NCI-H1436 treated with DMSO at 0.1 percent for 48 hours (cell line): Measurements from ENCODE around the gene FZD1.
A peak's percentile ranks its signal among the peaks of the same experiment; 100 is the strongest.

Experiments
- DNase-seq: peaks from one replicate; lab custom pipeline; 2025; lab: John Stamatoyannopoulos, UW

FZD1 gene

DNA sequence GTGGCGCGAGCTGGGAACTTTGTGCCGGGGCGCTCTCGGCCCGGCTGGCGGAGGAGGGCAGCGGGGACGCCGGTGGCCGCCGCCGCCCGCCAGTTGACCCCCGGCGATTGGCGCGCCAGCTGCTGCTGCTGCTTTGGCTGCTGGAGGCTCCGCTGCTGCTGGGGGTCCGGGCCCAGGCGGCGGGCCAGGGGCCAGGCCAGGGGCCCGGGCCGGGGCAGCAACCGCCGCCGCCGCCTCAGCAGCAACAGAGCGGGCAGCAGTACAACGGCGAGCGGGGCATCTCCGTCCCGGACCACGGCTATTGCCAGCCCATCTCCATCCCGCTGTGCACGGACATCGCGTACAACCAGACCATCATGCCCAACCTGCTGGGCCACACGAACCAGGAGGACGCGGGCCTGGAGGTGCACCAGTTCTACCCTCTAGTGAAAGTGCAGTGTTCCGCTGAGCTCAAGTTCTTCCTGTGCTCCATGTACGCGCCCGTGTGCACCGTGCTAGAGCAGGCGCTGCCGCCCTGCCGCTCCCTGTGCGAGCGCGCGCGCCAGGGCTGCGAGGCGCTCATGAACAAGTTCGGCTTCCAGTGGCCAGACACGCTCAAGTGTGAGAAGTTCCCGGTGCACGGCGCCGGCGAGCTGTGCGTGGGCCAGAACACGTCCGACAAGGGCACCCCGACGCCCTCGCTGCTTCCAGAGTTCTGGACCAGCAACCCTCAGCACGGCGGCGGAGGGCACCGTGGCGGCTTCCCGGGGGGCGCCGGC is 870 bp downstream of the FZD1 start:
- DNase-seq: no peak

DNA sequence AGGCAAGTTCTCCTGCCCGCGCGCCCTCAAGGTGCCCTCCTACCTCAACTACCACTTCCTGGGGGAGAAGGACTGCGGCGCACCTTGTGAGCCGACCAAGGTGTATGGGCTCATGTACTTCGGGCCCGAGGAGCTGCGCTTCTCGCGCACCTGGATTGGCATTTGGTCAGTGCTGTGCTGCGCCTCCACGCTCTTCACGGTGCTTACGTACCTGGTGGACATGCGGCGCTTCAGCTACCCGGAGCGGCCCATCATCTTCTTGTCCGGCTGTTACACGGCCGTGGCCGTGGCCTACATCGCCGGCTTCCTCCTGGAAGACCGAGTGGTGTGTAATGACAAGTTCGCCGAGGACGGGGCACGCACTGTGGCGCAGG is 1.4 kb downstream of the FZD1 start:
- no peak for DNase-seq

DNA sequence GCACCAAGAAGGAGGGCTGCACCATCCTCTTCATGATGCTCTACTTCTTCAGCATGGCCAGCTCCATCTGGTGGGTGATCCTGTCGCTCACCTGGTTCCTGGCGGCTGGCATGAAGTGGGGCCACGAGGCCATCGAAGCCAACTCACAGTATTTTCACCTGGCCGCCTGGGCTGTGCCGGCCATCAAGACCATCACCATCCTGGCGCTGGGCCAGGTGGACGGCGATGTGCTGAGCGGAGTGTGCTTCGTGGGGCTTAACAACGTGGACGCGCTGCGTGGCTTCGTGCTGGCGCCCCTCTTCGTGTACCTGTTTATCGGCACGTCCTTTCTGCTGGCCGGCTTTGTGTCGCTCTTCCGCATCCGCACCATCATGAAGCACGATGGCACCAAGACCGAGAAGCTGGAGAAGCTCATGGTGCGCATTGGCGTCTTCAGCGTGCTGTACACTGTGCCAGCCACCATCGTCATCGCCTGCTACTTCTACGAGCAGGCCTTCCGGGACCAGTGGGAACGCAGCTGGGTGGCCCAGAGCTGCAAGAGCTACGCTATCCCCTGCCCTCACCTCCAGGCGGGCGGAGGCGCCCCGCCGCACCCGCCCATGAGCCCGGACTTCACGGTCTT is 1.9 kb downstream of the FZD1 start:
- no peak for DNase-seq

DNA sequence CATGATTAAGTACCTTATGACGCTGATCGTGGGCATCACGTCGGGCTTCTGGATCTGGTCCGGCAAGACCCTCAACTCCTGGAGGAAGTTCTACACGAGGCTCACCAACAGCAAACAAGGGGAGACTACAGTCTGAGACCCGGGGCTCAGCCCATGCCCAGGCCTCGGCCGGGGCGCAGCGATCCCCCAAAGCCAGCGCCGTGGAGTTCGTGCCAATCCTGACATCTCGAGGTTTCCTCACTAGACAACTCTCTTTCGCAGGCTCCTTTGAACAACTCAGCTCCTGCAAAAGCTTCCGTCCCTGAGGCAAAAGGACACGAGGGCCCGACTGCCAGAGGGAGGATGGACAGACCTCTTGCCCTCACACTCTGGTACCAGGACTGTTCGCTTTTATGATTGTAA is 2.5 kb downstream of the FZD1 start:
- DNase-seq: no peak

DNA sequence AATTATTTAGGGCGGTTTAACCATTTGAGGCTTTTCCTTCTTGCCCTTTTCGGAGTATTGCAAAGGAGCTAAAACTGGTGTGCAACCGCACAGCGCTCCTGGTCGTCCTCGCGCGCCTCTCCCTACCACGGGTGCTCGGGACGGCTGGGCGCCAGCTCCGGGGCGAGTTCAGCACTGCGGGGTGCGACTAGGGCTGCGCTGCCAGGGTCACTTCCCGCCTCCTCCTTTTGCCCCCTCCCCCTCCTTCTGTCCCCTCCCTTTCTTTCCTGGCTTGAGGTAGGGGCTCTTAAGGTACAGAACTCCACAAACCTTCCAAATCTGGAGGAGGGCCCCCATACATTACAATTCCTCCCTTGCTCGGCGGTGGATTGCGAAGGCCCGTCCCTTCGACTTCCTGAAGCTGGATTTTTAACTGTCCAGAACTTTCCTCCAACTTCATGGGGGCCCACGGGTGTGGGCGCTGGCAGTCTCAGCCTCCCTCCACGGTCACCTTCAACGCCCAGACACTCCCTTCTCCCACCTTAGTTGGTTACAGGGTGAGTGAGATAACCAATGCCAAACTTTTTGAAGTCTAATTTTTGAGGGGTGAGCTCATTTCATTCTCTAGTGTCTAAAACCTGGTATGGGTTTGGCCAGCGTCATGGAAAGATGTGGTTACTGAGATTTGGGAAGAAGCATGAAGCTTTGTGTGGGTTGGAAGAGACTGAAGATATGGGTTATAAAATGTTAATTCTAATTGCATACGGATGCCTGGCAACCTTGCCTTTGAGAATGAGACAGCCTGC is 3.1 kb downstream of the FZD1 start:
- no peak for DNase-seq

DNA sequence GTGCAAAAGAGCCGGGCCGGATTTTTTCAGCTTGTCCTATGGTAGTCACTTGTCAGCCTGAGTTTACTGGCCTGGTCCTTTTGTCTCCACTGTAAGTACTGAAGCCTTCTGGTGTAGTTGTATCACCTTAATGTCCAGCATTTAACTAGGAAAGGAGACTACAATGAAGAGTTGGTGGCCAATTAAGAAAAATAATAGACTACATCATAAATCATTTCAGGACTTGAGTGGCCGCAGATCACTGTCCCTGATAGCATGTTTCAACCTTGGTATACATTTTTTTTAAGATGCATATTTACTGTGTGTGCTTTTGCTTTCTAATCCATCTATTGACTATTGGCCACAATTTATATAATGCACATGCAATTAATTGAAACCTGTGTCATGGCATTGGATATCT is 6.1 kb downstream of the FZD1 start:
- DNase-seq: no peak

DNA sequence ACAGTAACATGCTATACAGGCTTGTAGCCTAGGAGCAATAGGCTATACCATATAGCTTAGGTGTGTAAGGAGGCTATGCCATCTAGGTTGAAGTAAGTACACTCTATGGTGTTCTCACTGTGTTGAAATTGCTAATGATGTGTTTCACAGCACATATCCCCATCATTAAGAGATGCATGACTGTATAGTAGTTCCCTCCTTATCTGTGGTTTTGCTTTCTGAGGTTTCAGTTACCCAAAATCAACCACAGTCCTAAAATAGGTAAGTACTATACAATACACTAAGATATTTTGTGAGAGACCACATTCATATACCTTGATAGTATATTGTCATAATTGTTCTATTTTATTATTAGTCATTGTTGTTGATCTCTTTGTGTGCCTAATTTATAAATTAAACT is 12.7 kb downstream of the FZD1 start:
- no peak for DNase-seq

DNA sequence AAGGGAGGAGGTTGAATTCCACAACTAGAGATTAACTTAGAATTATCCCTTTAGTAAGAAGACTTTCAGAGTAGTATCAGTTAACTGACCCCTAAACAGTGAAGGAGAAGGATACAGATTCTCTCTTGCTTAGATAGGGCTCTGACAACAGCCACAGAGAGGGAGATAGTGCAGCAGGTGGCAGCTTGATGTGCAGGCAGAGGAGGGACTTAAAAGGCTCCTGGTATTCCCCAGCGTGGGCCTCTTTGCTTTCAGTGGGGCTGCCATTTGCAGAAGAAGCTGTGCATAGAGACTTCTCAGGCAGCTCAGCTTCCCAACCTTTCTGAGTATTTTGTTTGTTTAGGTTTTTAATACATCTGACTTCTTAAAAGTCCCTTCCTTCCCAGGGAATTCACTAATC is 16.0 kb downstream of the FZD1 start:
- DNase-seq: no peak

DNA sequence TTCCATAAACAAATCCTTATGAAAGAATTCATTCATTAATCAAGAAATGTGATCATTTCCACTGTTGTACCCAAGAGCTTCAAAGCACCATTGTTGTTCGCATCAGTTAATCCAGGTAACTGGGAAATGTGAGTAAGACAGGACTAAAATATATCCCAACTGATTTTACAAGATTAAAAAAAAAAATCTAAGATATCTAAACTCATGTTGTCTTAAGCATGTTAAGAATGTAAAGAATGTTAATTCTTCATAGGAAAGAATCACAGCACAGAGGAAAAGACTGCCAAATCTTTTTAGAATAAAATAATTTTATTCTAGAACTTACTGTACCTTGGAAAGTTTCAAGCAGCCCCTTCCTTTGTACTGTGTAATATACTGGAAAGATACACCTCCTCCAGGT is 16.4 kb downstream of the FZD1 start:
- DNase-seq: no peak

DNA sequence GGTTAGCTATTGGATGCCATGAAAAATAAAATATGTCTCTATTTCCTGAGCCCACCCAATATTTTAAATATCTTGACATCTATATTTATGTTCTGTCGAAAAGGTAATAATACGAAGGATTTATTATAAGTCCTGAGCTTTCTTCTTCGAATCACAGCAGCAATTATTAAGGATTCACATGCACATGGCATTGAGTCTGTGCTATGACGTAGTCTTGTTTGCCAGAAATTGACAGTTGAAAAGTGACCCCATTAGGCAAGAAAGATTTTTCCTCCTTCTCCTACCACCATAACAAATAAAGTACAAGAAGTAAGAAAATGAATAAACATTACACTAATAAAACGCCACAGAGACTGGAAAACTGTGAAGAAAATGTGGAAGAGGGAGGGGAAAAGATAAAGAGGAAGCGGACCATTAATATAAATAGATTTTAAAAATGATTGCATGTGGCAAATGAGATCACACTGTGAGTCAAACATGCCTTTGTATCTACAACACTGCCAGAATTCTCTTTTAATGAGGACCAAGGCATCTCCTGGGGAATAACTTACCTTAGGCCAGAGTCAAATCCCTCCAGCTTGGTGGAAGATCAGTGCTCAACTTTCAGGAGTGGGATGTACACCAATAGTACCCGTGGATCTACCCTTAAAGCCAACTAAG is 21.6 kb downstream of the FZD1 start:
- DNase-seq: no peak

DNA sequence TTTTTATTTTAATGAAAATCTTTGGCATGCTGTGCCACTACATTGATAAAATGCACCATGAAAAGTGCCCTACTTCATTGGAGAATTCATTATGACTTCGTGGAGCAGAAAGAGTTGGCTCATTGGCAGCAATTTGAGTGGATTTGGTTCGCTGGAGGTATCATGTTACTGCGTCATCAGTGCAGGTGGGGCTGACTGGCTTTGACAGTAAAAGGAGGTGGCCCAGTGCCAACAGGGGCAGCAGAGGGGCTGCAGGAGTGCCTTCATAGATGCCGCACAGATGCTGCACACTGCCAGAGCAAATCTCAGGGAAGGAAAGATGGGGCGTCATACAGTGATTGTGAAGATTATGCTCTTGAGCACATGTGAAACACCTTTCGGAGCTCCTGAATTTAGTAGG is 22.2 kb downstream of the FZD1 start:
- DNase-seq: peak; percentile 33

DNA sequence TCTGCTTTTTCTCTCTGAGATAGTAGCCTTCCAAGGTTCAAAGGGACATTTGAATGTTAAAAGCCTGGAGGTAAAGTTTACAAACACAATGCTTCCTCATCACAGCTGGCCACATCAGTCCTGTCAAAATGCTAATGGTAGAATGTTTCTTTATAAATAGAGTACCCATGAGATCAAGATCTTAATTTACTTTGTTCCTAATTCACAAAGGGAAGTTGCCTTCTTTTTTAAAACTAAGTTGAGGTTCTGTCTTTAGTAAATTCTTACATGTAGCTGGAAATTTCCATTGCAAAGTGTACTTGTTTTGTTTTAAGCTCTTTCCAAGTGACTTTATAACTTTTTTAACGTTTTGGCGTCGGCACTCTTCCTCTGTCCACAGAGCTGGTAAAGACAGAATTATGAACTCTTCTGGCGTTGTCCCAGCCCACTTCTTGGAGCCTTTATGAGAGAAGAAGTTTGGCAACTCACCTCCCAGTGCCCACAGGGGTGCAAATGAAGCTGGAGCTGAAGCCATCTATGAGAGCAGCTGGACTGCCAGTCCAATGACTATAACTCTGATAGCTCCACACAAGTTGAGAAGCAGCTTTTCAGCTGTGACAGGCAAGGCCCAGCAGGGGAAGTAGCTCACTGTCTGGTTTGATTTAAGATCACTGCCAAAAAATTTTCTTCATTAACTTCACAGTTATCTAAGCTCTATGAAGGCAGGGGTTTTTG is 23.3 kb downstream of the FZD1 start:
- no peak for DNase-seq

DNA sequence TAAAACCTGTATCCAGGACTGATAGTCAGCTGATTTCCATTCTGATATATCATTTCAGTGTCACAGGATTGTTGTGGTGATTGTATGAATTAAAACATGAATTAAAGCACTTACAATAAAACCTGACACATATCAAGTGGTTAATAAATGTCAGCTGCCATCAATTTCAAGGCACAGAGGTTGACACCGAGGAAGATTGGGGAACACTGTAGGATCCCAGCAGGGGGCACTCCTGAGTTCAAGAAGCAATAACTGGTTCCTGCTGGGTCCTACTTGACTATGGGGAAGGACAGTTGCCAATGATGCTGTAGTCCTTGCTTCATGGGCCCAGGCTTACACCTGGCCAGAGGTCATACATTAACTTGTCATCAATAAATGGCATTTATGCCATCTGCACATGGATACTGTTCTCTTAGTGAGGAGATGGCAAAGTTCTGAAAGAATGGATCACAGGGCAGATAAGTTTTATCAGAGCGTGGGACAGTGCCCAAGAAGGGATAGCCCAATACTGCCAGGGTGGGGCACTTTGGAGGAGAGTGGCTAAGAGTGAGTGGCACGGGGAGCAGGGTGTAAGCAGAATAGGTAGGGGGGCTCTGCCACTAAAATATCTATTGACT is 24.1 kb downstream of the FZD1 start:
- DNase-seq: no peak

DNA sequence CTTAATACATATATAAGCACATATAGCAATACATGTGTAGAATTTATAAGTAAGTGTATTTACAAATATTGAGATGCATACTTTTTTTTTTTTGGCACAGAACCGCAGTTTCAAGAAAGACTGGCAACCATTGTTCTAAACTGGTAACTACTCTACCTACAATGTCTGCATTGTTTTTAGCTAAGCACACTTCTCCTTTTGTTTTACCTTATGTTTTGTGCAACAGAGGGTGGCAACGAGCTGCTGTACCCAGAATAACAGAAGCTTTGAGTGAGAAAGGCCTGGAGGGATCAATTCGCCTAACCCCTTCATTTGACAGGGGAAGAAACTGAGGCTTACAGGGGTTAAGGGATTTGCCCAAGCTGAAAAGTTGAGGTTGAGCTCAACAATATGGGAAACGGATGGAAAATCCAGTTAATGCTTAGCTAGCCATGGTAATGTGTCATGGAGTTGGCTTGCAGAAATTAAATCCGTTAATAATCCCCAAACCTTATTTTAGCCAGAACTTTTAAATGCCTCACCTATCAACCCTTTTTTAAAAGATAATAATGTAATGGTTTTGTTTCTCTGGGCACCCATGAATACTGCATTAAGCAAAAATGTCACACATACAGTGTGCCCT is 25.5 kb downstream of the FZD1 start:
- no peak for DNase-seq

DNA sequence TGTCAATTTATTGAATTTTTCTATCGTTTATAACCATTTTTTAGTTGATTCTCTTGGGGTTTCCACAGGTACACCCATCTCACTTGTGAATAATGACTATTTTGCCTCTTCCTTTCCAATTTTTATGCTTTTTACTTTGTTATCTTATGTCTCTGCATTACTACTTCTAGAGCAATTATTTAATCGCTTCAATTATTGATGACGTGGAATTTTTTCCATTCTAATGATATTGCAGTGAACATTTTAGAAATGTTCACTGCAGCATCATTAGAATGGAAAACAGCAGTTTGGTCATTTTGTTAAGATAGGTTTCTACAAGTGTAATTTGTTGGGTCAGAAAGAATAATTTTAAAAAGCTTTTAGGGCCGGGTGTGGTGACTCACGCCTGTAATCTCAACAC is 27.1 kb downstream of the FZD1 start:
- no peak for DNase-seq

DNA sequence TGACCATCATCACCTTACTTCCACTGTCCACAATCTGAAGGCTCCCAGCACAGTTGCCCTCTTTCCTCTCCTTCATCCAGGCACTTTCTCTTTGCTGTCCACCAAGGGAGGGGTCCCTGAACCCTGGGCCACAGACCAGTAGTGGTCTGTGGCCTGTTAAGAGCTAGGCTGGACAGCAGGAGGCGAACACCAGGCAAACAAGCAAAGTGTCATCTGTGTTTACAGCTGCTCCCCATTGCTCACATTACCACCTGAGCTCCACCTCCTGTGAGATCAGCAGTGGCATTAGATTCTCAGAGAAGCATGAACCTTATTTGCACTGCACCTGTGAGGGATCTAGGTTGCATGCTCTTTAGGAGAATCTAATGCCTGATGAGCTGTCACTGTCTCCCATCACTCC is 27.7 kb downstream of the FZD1 start:
- no peak for DNase-seq

DNA sequence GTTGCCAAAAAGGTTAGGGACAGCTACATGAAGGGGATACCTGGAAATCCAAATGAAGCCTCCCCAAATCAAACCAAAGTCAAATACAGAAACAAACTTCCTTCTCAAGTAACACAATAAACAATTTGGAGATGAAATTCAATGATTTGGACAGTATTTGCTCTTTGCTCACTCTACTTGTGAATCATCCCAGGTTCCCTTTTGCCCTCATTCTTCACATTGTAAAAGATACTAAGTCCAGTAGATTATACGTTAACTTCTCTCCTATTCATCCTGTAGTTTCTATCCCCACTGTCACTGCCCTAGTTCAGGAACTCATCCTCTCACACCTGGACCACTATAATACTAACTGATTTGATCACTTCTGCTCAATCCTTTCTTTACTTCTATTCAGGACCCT is 28.3 kb downstream of the FZD1 start:
- DNase-seq: no peak

DNA sequence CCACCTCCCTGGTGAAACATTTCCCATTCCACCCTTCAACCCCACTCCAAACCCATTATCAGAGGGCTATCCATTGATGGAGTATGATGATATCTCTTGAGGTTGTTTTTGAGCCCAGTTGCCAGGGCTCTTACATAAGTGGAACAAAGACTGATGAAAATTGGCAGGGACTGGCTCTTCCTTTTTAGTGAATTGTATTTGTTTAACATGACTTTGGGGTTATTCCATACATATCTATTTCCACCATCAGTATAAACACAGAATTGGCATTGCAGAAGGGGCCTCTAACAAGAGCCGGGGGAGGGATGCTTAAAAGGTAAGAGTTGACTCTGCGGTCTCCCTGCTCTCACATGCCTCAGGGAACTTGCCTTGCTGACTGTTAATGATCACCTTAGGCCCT is 28.9 kb downstream of the FZD1 start:
- DNase-seq: no peak

DNA sequence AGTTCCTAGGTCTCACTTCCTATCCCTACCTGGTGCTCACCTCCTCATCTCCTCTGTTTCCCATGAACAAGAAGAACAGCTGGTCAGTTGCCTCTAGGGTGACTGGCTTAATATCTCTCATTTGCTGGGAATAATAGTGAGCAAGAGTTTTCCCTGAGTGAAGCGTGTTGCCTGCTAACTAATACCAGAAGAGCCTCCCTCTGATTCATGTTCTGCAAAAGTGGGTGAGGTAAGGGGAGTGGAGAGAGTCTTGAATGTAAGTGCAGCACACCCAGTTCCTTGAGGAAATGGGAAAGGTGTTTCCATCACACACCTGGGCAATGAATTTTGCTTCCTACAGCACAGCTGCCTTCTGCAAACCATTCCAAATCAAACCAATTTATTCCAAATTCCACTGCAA is 29.6 kb downstream of the FZD1 start:
- DNase-seq: no peak

DNA sequence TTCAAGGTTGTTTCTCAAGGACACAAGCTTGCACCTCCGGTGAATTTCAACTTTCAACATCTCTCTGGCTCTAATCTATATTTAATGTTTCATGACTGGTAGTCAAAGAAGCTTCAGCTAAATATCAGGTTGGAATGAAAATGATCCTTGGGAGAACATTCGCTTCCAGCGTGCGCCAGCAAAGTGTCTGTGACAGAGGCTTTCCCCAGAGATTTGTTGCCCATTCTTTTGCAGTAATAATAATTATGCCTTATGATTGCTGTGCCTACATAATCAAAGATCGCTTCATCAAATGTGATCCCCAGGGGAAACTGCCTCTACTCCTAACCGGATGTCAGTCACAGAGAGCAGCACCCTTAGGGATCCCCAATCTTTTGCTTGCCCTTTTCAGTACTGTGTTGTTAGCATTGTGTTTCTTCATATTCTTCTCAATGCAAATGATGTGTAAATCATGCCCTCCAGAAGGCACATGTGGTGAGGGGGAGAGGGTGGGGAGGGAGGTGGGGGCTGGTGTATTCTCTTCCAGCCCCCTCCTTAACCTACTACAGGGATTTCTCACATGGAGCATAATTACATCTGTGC is 30.5 kb downstream of the FZD1 start:
- DNase-seq: peak; percentile 52

DNA sequence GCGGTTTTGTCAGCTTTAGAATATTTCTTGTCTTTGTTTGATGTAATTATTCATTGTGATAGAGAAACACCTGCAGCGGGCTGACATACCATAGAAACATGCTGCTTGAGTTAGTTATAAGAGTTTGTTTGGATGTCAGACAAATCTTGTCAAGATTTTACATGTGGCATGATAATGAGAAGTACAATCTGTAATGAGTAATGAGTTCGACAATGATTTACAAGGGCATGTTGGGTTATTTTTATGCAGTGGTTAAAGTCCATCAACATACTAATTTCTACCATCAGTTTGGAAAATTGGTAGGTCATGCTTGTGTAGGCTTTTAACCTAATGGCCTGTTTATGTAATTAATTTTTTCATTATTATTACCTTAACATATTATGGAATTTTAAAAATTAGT is 31.3 kb downstream of the FZD1 start:
- no peak for DNase-seq
